K562 (cell line): ENCODE data around the gene ZDHHC1. TPM values are rescaled to one million over a fixed set of nuclear protein-coding genes. Genes with fewer than 3 reads are reported as not detected.

Experiments used
- ATAC-seq: fragments of 200-7000 bp; cut with Tn5 transposase; 3 replicates; pipeline ENCODE4 v1.9.1; 2020; ENCODE audit warnings: moderate library complexity
- BruUV-seq: library from RNA; stranded (reverse); fragments of 400-500 nt; replicated peaks from 2 replicates; lab custom pipeline; 2021; lab: Mats Ljungman, UMichigan
- CTCF ChIA-PET: fragments of 300-600 bp; formaldehyde crosslinking; extraction: SDS; loops from one replicate; lab custom pipeline; 2021; ENCODE audit warnings: low intra/inter-chr PET ratio; lab: Yijun Ruan, JAX
- POLR2A ChIA-PET: fragments of 300-600, 350-650 bp; sonication (Branson Sonifier 250); formaldehyde crosslinking; extraction: SDS; loops from one replicate; lab custom pipeline; 2021; ENCODE audit warnings: antibody characterized with exemption, inconsistent platforms; lab: Yijun Ruan, JAX
- DNase-seq, 4 experiments: peaks; one replicate each; pipeline versions ENCODE4 v3.0.0 to v3.0.0-alpha.2; 2011 to 2018; ENCODE audit warnings: low spot score in 3 of 4, mixed read lengths in 3 of 4; ENCODE audit errors: extremely low read depth in 1 of 4
- FAIRE-seq: peaks from 2 replicates; lab custom pipeline; 2011; peaks lifted over from hg19 to GRCh38; lab: Jason Lieb, UNC
- H2AFZ ChIP-seq: 2 replicates; pipeline ENCODE4 v1.6.0; 2011; ENCODE audit warnings: low read depth, low read length, control low read depth, inconsistent platforms
- H3K27ac ChIP-seq: fragments of 200-600 bp; 3 replicates; pipeline ENCODE4 v1.8.0; 2011; ENCODE audit warnings: low read depth, mild to moderate bottlenecking, control low read depth, inconsistent platforms, low read length, moderate library complexity, mixed read lengths; ENCODE audit errors: extremely low read depth
- H3K27me3 ChIP-seq, 2 experiments: fragments of 300-600 bp in 1 of 2; 2 replicates in 1 of 2; 3 replicates in 1 of 2; pipeline versions ENCODE4 v1.6.0 to v1.8.0; 2011; ENCODE audit warnings: inconsistent platforms in 2 of 2, low read length in 2 of 2, mild to moderate bottlenecking in 1 of 2, mixed read lengths in 1 of 2, moderate library complexity in 1 of 2; ENCODE audit not compliant: control insufficient read depth in 2 of 2, insufficient read depth in 2 of 2
- H3K36me3 ChIP-seq: fragments of 300-600 bp; 3 replicates; pipeline ENCODE4 v1.8.0; 2011; ENCODE audit warnings: mild to moderate bottlenecking, low read length, inconsistent platforms; ENCODE audit not compliant: control insufficient read depth, insufficient read depth
- H3K4me1 ChIP-seq, 2 experiments: fragments of 200-600 bp in 1 of 2; replicated peaks in 1 of 2; 2 replicates in 1 of 2; 3 replicates in 1 of 2; pipeline versions ENCODE4 v1.5.1 to v1.8.0; 2011; ENCODE audit warnings: inconsistent platforms in 2 of 2, low read length in 2 of 2, mild to moderate bottlenecking in 1 of 2, mixed read lengths in 1 of 2, moderate library complexity in 1 of 2; ENCODE audit not compliant: control insufficient read depth in 2 of 2, insufficient read depth in 2 of 2
- H3K4me2 ChIP-seq: 2 replicates; pipeline ENCODE4 v1.6.1; 2011; ENCODE audit warnings: low read length, control low read depth, inconsistent platforms, mixed read lengths; ENCODE audit not compliant: insufficient read depth
- H3K4me3 ChIP-seq: fragments of 200-600 bp; sonication (generic), shearing (Covaris generic); 2 replicates; pipeline ENCODE4 v1.5.1; 2016; ENCODE audit warnings: control low read depth, inconsistent platforms
- H3K79me2 ChIP-seq: fragments of 200-600 bp; 3 replicates; pipeline ENCODE4 v1.8.0; 2011; ENCODE audit warnings: low read length, inconsistent platforms; ENCODE audit not compliant: control insufficient read depth, insufficient read depth
- H3K9ac ChIP-seq, 2 experiments: 2 replicates each; pipeline versions ENCODE4 v1.6.0 to v1.6.1; 2011; ENCODE audit warnings: low read depth in 2 of 2, low read length in 2 of 2, control low read depth in 1 of 2, inconsistent platforms in 1 of 2, mild to moderate bottlenecking in 1 of 2, mixed read lengths in 1 of 2; ENCODE audit not compliant: insufficient read depth in 1 of 2
- H3K9me1 ChIP-seq: one replicate; pipeline ENCODE4 v1.6.0; 2011; ENCODE audit warnings: inconsistent platforms, mild to moderate bottlenecking, low read length, moderate library complexity; ENCODE audit not compliant: control insufficient read depth, insufficient read depth
- H3K9me3 ChIP-seq: replicated peaks from 2 replicates; pipeline ENCODE4 v1.5.1; 2011; ENCODE audit warnings: low read depth, low read length, inconsistent platforms; ENCODE audit not compliant: control insufficient read depth, insufficient read depth
- H4K20me1 ChIP-seq: replicated peaks from 2 replicates; pipeline ENCODE4 v1.6.1; 2011; ENCODE audit warnings: low read length, inconsistent platforms, mixed read lengths; ENCODE audit not compliant: control insufficient read depth, insufficient read depth
- EZH2 ChIP-seq: IDR thresholded peaks from 2 replicates; pipeline ENCODE4 v1.6.1; 2012; ENCODE audit warnings: low read depth, mild to moderate bottlenecking, inconsistent platforms, low read length, borderline replicate concordance
- FOXA3 ChIP-seq, 2 experiments: fragments of 450-650 bp in 1 of 2; sonication (generic) in 1 of 2; formaldehyde crosslinking; IDR thresholded peaks in 1 of 2; conservative IDR thresholded peaks in 1 of 2; 2 replicates each; pipeline versions ENCODE4 v1.4.0 to v1.8.0; 2020 to 2022; ENCODE audit warnings: mild to moderate bottlenecking in 2 of 2, missing genetic modification reagents in 1 of 2
- KDM5B ChIP-seq: fragments of 200-600 bp; sonication (generic); IDR thresholded peaks from 2 replicates; pipeline ENCODE4 v1.6.1; 2012; ENCODE audit warnings: low read depth, mild to moderate bottlenecking, moderate library complexity, low read length, control low read depth, inconsistent platforms; ENCODE audit not compliant: insufficient replicate concordance
- KLF16 ChIP-seq: IDR thresholded peaks from 2 replicates; pipeline ENCODE4 v1.6.1; 2016; ENCODE audit warnings: antibody characterized with exemption
- MAZ ChIP-seq, 2 experiments: fragments of 450-650 bp in 1 of 2; sonication (generic) in 1 of 2; formaldehyde crosslinking; IDR thresholded peaks in 1 of 2; conservative IDR thresholded peaks in 1 of 2; 2 replicates each; pipeline versions ENCODE4 v1.4.0 to v1.5.0; 2020; ENCODE audit warnings: mild to moderate bottlenecking in 1 of 2, missing genetic modification reagents in 1 of 2
- MEF2A ChIP-seq: IDR thresholded peaks from 2 replicates; pipeline ENCODE4 v1.6.1; 2011; ENCODE audit warnings: low read depth, mild to moderate bottlenecking, low read length, moderate library complexity; ENCODE audit not compliant: control insufficient read depth
- MTF1 ChIP-seq: fragments of 250-450 bp; sonication (Bioruptor Pico); IDR thresholded peaks from 2 replicates; pipeline ENCODE4 v1.9.0; 2021; ENCODE audit warnings: moderate library complexity, mild to moderate bottlenecking, inconsistent platforms, borderline replicate concordance
- NELFE ChIP-seq: IDR thresholded peaks from 2 replicates; pipeline ENCODE4 v1.6.1; 2011; ENCODE audit warnings: mild to moderate bottlenecking; ENCODE audit not compliant: insufficient read depth, insufficient read length
- NR3C1 ChIP-seq: sonication (generic); formaldehyde crosslinking; IDR thresholded peaks from 2 replicates; pipeline ENCODE4 v1.8.1; 2022; ENCODE audit warnings: missing genetic modification reagents
- PHF20 ChIP-seq: fragments of 450-650 bp; IDR thresholded peaks from 2 replicates; pipeline ENCODE4 v1.6.1; 2018; ENCODE audit not compliant: partially characterized antibody
- RCOR1 ChIP-seq, 2 experiments: IDR thresholded peaks; 2 replicates each; pipeline ENCODE4 v1.6.1; 2012; ENCODE audit warnings: low read depth in 2 of 2, low read length in 2 of 2, borderline replicate concordance in 1 of 2, improper control_type of control experiment in 1 of 2
- ZFPM2 ChIP-seq: fragments of 250-450 bp; sonication (Bioruptor Pico); IDR thresholded peaks from 2 replicates; pipeline ENCODE4 v1.5.1; 2022; ENCODE audit warnings: mild to moderate bottlenecking
- ZNF57 ChIP-seq: fragments of 450-650 bp; formaldehyde crosslinking; IDR thresholded peaks from 2 replicates; pipeline ENCODE4 v1.4.0; 2020; ENCODE audit warnings: mild to moderate bottlenecking, moderate library complexity
- WGBS: fragments of 100-300 bp; shearing (Covaris generic); methylation state at CpG from one replicate; pipeline ENCODE4 v1.1.6; 2016; ENCODE audit warnings: low coverage, mixed read lengths; ENCODE audit not compliant: insufficient coverage; ENCODE audit errors: missing lambda C conversion rate; 5-methylcytosine and 5-hydroxymethylcytosine counted together
- in situ Hi-C: fragments of 300-500 bp; cut with MboI; formaldehyde crosslinking; loops from 4 replicates; pipeline ENCODE4 v1.15.0; 2018; ENCODE audit warnings: inconsistent platforms, mixed read lengths
- intact Hi-C: fragments of 100-400 bp; cut with micrococcal nuclease; formaldehyde crosslinking; loops from 2 replicates; pipeline ENCODE4 v1.14.2; 2022
- polyA plus RNA-seq, 8 experiments: library from polyadenylated mRNA; depleted of rRNA in 4 of 8; stranded (reverse) in 5 of 8; unstranded in 3 of 8; fragments of >200 nt; fragmentation: Nextera tagmentation in 2 of 8; fragmentation: Illumina TruSeq in 1 of 8; extraction: Ambion mirVana in 2 of 8; extraction: Trizol in 1 of 8; gene quantifications; 2 replicates each; pipeline versions ENCODE4 v1.2.1 to v1.2.3, GENCODE V29; 2011 to 2014; ENCODE audit warnings: inconsistent platforms in 1 of 8, missing spikeins in 1 of 8
- total RNA-seq, 7 experiments: library from RNA; depleted of rRNA in 6 of 7; stranded (reverse); fragments of >200 nt in 6 of 7; fragmentation: Illumina TruSeq in 2 of 7; extraction: Trizol in 2 of 7; gene quantifications; 2 replicates each; pipeline versions ENCODE4 v1.2.1 to v1.2.3, GENCODE V29; 2011 to 2021; ENCODE audit warnings: low replicate concordance in 1 of 7
- TF ChIP-seq, protein P1 (sequence below): fragments of 450-650 bp; formaldehyde crosslinking; IDR thresholded peaks from 2 replicates; pipeline ENCODE4 v1.4.0; 2022; ENCODE audit warnings: missing genetic modification characterization
- TF ChIP-seq, protein P2 (sequence below): sonication (generic); formaldehyde crosslinking; IDR thresholded peaks from 2 replicates; pipeline ENCODE4 v1.8.0; 2022; ENCODE audit warnings: mild to moderate bottlenecking, missing genetic modification reagents
- TF ChIP-seq, protein P3 (sequence below): IDR thresholded peaks from 2 replicates; pipeline ENCODE4 v1.6.1; 2011; ENCODE audit warnings: borderline replicate concordance, low read depth, mild to moderate bottlenecking, moderate library complexity, low read length; ENCODE audit not compliant: insufficient read depth, poor library complexity, severe bottlenecking
- TF ChIP-seq, protein P4 (sequence below): fragments of 250-450 bp; sonication (Bioruptor Pico); IDR thresholded peaks from 2 replicates; pipeline ENCODE4 v1.5.0; 2020; ENCODE audit warnings: mild to moderate bottlenecking, borderline replicate concordance

The ZDHHC1 gene
- total and polyA plus RNA-seq, 9 of the 15 experiments (the other 6 are each of a cell fraction or from before 2014, with no cell fraction given), result 0.06 to 0.77 (median 0.25) TPM; not detected in 4

DNA sequence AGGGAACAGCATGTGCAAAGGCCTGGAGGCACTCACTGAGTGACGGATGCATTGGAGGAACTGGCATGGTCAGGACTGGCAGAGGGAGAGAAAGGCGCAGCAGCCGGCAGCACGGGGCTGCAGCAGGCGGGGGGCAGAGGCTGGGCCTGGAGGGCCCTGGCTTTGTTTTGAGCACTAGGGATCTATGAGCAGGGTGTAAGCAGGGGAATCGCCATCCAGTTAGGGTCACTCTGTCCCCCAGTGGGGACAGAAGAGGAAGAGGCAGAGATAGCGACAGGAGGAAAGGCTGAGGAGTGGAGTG is 28.8 kb upstream of the ZDHHC1 start:
- Histone ChIP-seq H3K4me2 (no peak overlapping the region), H4K20me1 (peaks cover 20% of the 10 kb centered on the region), H3K27ac (no peak overlapping the region), H3K36me3 (peaks cover 59% of the 10 kb centered on the region; the same call in 2 of the 3 replicates), H3K9ac (peak overlapping the region in 1 of 2 experiments; percentile 40; a peak in 1 of 4 replicates), H3K9me1 (no peaks in the 10 kb centered on the region), H3K27me3 (no peaks in the 10 kb centered on the region), H3K4me1 (peaks cover 0 to 37% of the 10 kb centered on the region in 2 experiments; a peak in 2 of 5 replicates), H3K79me2 (no peaks in the 10 kb centered on the region), H2AFZ (no peak overlapping the region), H3K4me3 (no peak overlapping the region), H3K9me3 (no peaks in the 10 kb centered on the region)
- CTCF ChIA-PET, result no interaction called here
- no TSS peak for BruUV-seq
- intact Hi-C loops (no loop called here), in situ Hi-C loops (no loop called here)
- ATAC-seq (no peak), DNase-seq (no peak), FAIRE-seq (no peak)
- POLR2A ChIA-PET, result interaction anchor here (0.6 to 1.1 kb wide), 4 partner anchors 11 to 750 kb away, joined by 3 to 4 read pairs (median 3); partner anchors contain the start of gene CES3
- WGBS, result 87% methylated on average over 5 of the region's 7 CpGs
- TF ChIP-seq RCOR1 (IDR thresholded peaks at IDR 0.05; ENCODE audit: borderline replicate concordance in 1 of 2, low read depth in 2 of 2, low read length in 2 of 2), result no peak
- no peak for TF ChIP-seq MEF2A
- no peak for TF ChIP-seq KLF16
- TF ChIP-seq ZNF57, result no peak
- no peak for TF ChIP-seq EZH2
- no peak for TF ChIP-seq NELFE
- TF ChIP-seq, protein P1, sequence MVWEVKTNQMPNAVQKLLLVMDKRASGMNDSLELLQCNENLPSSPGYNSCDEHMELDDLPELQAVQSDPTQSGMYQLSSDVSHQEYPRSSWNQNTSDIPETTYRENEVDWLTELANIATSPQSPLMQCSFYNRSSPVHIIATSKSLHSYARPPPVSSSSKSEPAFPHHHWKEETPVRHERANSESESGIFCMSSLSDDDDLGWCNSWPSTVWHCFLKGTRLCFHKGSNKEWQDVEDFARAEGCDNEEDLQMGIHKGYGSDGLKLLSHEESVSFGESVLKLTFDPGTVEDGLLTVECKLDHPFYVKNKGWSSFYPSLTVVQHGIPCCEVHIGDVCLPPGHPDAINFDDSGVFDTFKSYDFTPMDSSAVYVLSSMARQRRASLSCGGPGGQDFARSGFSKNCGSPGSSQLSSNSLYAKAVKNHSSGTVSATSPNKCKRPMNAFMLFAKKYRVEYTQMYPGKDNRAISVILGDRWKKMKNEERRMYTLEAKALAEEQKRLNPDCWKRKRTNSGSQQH (CRISPR knock-in tag), result no peak
- TF ChIP-seq, protein P2, sequence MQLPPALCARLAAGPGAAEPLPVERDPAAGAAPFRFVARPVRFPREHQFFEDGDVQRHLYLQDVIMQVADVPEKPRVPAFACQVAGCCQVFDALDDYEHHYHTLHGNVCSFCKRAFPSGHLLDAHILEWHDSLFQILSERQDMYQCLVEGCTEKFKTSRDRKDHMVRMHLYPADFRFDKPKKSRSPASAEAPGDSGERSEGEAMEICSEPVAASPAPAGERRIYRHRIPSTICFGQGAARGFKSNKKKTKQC (CRISPR knock-in tag), result no peak
- TF ChIP-seq, protein P3, sequence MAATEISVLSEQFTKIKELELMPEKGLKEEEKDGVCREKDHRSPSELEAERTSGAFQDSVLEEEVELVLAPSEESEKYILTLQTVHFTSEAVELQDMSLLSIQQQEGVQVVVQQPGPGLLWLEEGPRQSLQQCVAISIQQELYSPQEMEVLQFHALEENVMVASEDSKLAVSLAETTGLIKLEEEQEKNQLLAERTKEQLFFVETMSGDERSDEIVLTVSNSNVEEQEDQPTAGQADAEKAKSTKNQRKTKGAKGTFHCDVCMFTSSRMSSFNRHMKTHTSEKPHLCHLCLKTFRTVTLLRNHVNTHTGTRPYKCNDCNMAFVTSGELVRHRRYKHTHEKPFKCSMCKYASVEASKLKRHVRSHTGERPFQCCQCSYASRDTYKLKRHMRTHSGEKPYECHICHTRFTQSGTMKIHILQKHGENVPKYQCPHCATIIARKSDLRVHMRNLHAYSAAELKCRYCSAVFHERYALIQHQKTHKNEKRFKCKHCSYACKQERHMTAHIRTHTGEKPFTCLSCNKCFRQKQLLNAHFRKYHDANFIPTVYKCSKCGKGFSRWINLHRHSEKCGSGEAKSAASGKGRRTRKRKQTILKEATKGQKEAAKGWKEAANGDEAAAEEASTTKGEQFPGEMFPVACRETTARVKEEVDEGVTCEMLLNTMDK, result no peak
- TF ChIP-seq NR3C1 (CRISPR knock-in tag), result no peak
- TF ChIP-seq, protein P4, sequence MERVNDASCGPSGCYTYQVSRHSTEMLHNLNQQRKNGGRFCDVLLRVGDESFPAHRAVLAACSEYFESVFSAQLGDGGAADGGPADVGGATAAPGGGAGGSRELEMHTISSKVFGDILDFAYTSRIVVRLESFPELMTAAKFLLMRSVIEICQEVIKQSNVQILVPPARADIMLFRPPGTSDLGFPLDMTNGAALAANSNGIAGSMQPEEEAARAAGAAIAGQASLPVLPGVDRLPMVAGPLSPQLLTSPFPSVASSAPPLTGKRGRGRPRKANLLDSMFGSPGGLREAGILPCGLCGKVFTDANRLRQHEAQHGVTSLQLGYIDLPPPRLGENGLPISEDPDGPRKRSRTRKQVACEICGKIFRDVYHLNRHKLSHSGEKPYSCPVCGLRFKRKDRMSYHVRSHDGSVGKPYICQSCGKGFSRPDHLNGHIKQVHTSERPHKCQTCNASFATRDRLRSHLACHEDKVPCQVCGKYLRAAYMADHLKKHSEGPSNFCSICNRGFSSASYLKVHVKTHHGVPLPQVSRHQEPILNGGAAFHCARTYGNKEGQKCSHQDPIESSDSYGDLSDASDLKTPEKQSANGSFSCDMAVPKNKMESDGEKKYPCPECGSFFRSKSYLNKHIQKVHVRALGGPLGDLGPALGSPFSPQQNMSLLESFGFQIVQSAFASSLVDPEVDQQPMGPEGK (CRISPR knock-in tag), result no peak
- TF ChIP-seq ZFPM2 (CRISPR knock-in tag), result no peak
- no peak for TF ChIP-seq KDM5B
- no peak for TF ChIP-seq FOXA3 (CRISPR knock-in tag; conservative IDR thresholded peaks at IDR 0.05 in 1 of 2, IDR thresholded peaks at IDR 0.05 in 1 of 2)
- TF ChIP-seq PHF20, result no peak
- TF ChIP-seq MTF1 (CRISPR knock-in tag), result no peak
- TF ChIP-seq MAZ (CRISPR knock-in tag; conservative IDR thresholded peaks at IDR 0.05 in 1 of 2, IDR thresholded peaks at IDR 0.05 in 1 of 2), result no peak
